Spleen (tissue), 11 donors: ENCODE measurements around the gene MED13L. TPM values are rescaled to one million over a fixed set of nuclear protein-coding genes. Genes with fewer than 3 reads are reported as not detected.
"Not testable (repeated sequence)": the region's sequence is repeated elsewhere in the genome, so short reads cannot be mapped to it uniquely, and the experiment has no call there.

ENCODE experiments used
- DNase-seq: peaks from one replicate; pipeline ENCODE4 v3.0.0-alpha.2; 2020
- H3K27ac ChIP-seq, 8 donors: fragments of 200-600 bp; sonication (generic) in 7 of 8; 1 replicate in 4 of 8; 2 replicates in 4 of 8; pipeline versions ENCODE4 v1.5.0 to v1.8.0; 2016 to 2021; ENCODE audit warnings: inconsistent platforms in 4 of 8, mild to moderate bottlenecking in 4 of 8, moderate library complexity in 1 of 8
- H3K27me3 ChIP-seq, 7 donors: fragments of 200-600 bp; sonication (generic) in 6 of 7; replicated peaks in 1 of 7; 1 replicate in 4 of 7; 2 replicates in 3 of 7; pipeline versions ENCODE4 v1.5.0 to v1.8.0; 2016 to 2021; ENCODE audit warnings: inconsistent platforms in 3 of 7, mild to moderate bottlenecking in 1 of 7
- H3K36me3 ChIP-seq, 6 donors: fragments of 200-600 bp; sonication (generic) in 5 of 6; 1 replicate in 4 of 6; 2 replicates in 2 of 6; pipeline versions ENCODE4 v1.5.0 to v1.8.0; 2016 to 2021; ENCODE audit warnings: inconsistent platforms in 2 of 6
- H3K4me1 ChIP-seq, 6 donors: fragments of 200-600 bp; sonication (generic) in 5 of 6; 1 replicate in 3 of 6; 2 replicates in 3 of 6; pipeline versions ENCODE4 v1.5.0 to v1.8.0; 2016 to 2021; ENCODE audit warnings: inconsistent platforms in 3 of 6
- H3K4me3 ChIP-seq, 8 donors: fragments of 200-600 bp; sonication (generic) in 7 of 8; 1 replicate in 4 of 8; 2 replicates in 4 of 8; pipeline versions ENCODE4 v1.5.0 to v1.8.0; 2016 to 2021; ENCODE audit warnings: inconsistent platforms in 4 of 8, mild to moderate bottlenecking in 4 of 8, moderate library complexity in 2 of 8
- H3K9me3 ChIP-seq, 8 donors: fragments of 200-600 bp; sonication (generic) in 7 of 8; 1 replicate in 4 of 8; 2 replicates in 4 of 8; pipeline versions ENCODE4 v1.5.0 to v1.8.0; 2016 to 2021; ENCODE audit warnings: inconsistent platforms in 4 of 8
- POLR2A ChIP-seq, 3 donors: fragments of 450-650 bp; IDR thresholded peaks; one replicate each; pipeline ENCODE4 v1.5.1; 2017; ENCODE audit warnings: antibody characterized with exemption in 3 of 3, mild to moderate bottlenecking in 1 of 3
- POLR2AphosphoS5 ChIP-seq, 3 donors: sonication (generic); formaldehyde crosslinking; IDR thresholded peaks; one replicate each; pipeline ENCODE4 v1.5.1; 2017; ENCODE audit warnings: antibody characterized with exemption in 3 of 3
- WGBS, 5 donors: extraction: QIAGEN DNeasy Blood & Tissue Kit in 3 of 5; methylation state at CpG; one replicate each; pipeline versions ENCODE4 v1.1.5 to v1.1.7; 2013 to 2018; 5-methylcytosine and 5-hydroxymethylcytosine counted together
- intact Hi-C: fragments of 100-400 bp; cut with DNase I; formaldehyde crosslinking; loops from one replicate; pipeline ENCODE4 v1.15.0; 2023; ENCODE audit warnings: low total_unique reads
- polyA plus RNA-seq, 3 donors: library from polyadenylated mRNA; stranded (reverse); fragments of 200-250 nt; gene quantifications; one replicate each; pipeline ENCODE4 v1.2.1, GENCODE V29; 2013
- total RNA-seq, 7 donors: library from RNA; depleted of rRNA in 3 of 7; stranded (reverse); fragments of >200 nt in 3 of 7; fragmentation: NEBNext Ultra II Directional in 4 of 7; extraction: Animal tissue kit (Norgen Biotek cat#: 25700) in 4 of 7; gene quantifications; one replicate each; pipeline versions ENCODE4 v1.1.0 to v1.2.1, GENCODE V29; 2016 to 2021
- TF ChIP-seq, protein P1 (sequence below), 11 experiments: fragments of 200-600 bp in 7 of 11; fragments of 450-650 bp in 4 of 11; sonication (generic) in 4 of 11; IDR thresholded peaks in 8 of 11; conservative IDR thresholded peaks in 3 of 11; 1 replicate in 7 of 11; 2 replicates in 4 of 11; pipeline versions ENCODE4 v1.4.0 to v1.8.0; 2016 to 2021; ENCODE audit warnings: antibody characterized with exemption in 11 of 11, inconsistent platforms in 4 of 11, mild to moderate bottlenecking in 1 of 11
- donor health status: healthy with polysubstance abuse.
- donor health status: DM: no; HTN: no; CAD: no; lungs with moderate emphysema.
- donor health status: DM: no; HTN: no; CAD: no.
- donor health status: Bipolar disorder and iron deficiency.
- donor health status: healthy.
- donor health status: DM: no; HTN: no; CAD: no.
- donor health status: DM: yes; HTN: yes; CAD: no.

MED13L gene
- total and polyA plus RNA-seq, 10 donors, result 13.4 to 255 (median 185) TPM

DNA sequence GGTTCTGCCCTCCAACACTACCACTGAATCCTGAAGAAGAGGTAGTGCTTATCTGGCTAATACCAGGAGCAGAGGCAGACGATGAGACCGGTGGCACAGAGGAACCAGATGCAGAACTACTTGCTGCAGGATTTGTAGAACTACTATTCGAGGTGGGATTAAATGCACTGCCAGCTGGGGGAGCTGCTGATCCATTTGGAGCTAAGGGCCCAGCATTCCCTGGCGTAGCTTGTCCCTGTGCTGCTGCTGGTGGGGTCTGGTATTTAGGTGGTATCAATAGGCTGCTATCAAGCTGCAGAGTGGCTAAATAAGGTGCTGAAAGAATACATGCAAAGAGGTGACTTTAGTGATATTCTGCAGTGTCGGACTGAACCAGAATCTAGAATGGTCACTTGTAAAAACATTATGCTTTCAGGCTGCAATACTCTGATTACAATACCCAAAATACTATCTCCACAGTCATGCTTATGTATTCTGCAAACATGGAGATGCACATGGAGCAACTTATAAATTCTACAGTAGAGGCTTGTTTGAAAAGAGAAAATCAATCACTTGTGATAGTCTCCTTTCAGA, 294.2 kb downstream of the MED13L start:
- peaks cover 2 to 8% (median 4%) of the 10 kb centered on the region in 6 donors for H3K4me1 ChIP-seq
- H3K27ac ChIP-seq, result no peak overlapping the region
- no peak overlapping the region for H3K4me3 ChIP-seq
- H3K9me3 ChIP-seq, result no peaks in the 10 kb centered on the region
- H3K36me3 ChIP-seq, result peaks cover 4 to 100% (median 85%) of the 10 kb centered on the region in 6 donors
- no peak for DNase-seq
- intact Hi-C loops, result loop anchor here (10.0 kb wide), 1 partner anchor 711 kb away; no protein-coding TSS in a partner anchor
- TF ChIP-seq POLR2AphosphoS5 (IDR thresholded peaks at IDR 0.05), result no peak
- TF ChIP-seq, protein P1, sequence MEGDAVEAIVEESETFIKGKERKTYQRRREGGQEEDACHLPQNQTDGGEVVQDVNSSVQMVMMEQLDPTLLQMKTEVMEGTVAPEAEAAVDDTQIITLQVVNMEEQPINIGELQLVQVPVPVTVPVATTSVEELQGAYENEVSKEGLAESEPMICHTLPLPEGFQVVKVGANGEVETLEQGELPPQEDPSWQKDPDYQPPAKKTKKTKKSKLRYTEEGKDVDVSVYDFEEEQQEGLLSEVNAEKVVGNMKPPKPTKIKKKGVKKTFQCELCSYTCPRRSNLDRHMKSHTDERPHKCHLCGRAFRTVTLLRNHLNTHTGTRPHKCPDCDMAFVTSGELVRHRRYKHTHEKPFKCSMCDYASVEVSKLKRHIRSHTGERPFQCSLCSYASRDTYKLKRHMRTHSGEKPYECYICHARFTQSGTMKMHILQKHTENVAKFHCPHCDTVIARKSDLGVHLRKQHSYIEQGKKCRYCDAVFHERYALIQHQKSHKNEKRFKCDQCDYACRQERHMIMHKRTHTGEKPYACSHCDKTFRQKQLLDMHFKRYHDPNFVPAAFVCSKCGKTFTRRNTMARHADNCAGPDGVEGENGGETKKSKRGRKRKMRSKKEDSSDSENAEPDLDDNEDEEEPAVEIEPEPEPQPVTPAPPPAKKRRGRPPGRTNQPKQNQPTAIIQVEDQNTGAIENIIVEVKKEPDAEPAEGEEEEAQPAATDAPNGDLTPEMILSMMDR (IDR thresholded peaks at IDR 0.05 in 8 of 11, conservative IDR thresholded peaks at IDR 0.05 in 3 of 11), result no peak
- no peak for TF ChIP-seq POLR2A (IDR thresholded peaks at IDR 0.05)
- 85 to 89% (median 86%) methylated on average over 5 of the region's 5 CpGs for WGBS, 5 donors
- H3K27me3 ChIP-seq, result no peaks in the 10 kb centered on the region

DNA sequence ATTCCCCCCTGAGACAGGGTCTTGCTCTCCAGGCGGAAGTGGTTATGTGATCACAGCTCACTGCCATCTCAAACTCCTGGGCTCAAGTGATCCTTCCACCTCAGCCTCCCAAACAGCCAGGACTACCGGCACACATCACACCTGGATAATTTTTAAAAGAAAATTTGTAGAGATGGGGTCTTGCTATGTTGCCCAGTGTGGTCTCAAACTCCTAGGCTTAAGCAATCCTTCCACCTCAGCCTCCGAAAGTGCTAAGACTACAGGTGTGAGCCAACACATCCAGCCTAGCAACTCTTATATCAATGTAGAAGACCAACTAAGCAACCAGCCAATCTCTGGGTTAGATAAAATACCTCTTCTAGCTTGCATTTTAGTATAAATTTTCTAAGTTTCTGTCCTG, 297.2 kb downstream of the MED13L start:
- peaks cover 4 to 100% (median 71%) of the 10 kb centered on the region in 6 donors for H3K36me3 ChIP-seq
- no peaks in the 10 kb centered on the region for H3K9me3 ChIP-seq
- intact Hi-C loops, result loop anchor here (10.0 kb wide), 1 partner anchor 714 kb away; no protein-coding TSS in a partner anchor
- no peaks in the 10 kb centered on the region for H3K4me1 ChIP-seq
- no peak for TF ChIP-seq POLR2AphosphoS5 (IDR thresholded peaks at IDR 0.05)
- TF ChIP-seq POLR2A (IDR thresholded peaks at IDR 0.05), result no peak
- TF ChIP-seq, protein P1 (IDR thresholded peaks at IDR 0.05 in 8 of 11, conservative IDR thresholded peaks at IDR 0.05 in 3 of 11), result no peak
- no peak overlapping the region for H3K4me3 ChIP-seq
- no peaks in the 10 kb centered on the region for H3K27me3 ChIP-seq
- WGBS, 5 donors, result 96 to 99% (median 96%) methylated on average over 3 of the region's 3 CpGs
- DNase-seq, result no peak
- H3K27ac ChIP-seq, result no peak overlapping the region

DNA sequence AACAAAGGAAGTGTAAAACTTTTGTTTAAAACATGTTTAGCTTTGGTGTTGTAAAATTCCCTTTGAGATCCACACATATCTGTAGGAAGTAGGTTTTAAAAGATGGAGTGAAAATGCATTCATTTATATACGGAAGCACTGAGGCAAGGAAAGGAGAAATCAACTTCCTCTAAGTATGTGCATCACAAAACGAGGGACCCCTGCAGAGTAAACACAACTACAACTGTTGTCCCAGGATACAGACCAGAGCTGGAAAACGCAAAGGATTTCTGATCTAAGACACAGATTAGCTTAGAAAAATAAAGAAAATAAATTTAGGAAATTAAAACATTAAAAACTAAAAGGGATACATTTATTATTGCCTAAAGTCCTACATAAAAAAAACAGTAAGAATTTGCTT, 297.6 kb downstream of the MED13L start:
- TF ChIP-seq POLR2A (IDR thresholded peaks at IDR 0.05) (no peak), POLR2AphosphoS5 (IDR thresholded peaks at IDR 0.05) (no peak)
- TF ChIP-seq, protein P1 (IDR thresholded peaks at IDR 0.05 in 8 of 11, conservative IDR thresholded peaks at IDR 0.05 in 3 of 11), result no peak
- 77 to 86% (median 79%) methylated on average over 3 of the region's 3 CpGs for WGBS, 5 donors
- H3K27ac ChIP-seq, result no peak overlapping the region
- DNase-seq, result no peak
- H3K4me1 ChIP-seq, result no peaks in the 10 kb centered on the region
- H3K27me3 ChIP-seq, result no peaks in the 10 kb centered on the region
- H3K4me3 ChIP-seq, result no peak overlapping the region
- no peaks in the 10 kb centered on the region for H3K9me3 ChIP-seq
- intact Hi-C loops, result loop anchor here (10.0 kb wide), 1 partner anchor 715 kb away; no protein-coding TSS in a partner anchor
- peaks cover 4 to 100% (median 74%) of the 10 kb centered on the region in 6 donors for H3K36me3 ChIP-seq

DNA sequence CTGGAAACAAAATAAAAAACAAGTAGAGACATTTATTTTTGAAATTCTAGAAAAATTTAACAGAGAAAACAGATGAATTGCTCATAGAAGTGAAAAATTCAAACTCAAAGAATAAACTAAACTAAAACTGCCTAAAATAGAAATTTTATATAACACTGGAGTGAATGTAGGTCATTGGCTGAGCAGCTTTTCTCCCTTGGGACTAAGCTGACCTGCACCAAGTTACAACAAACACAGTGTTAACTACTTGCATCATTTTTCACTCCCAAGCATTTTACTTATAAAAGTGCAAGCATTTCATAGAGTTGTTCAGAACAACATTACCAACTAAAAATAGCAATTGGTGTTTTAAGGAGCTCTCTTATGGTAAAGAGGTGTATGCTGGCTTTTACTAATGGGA, 298.1 kb downstream of the MED13L start:
- no peak overlapping the region for H3K27ac ChIP-seq

DNA sequence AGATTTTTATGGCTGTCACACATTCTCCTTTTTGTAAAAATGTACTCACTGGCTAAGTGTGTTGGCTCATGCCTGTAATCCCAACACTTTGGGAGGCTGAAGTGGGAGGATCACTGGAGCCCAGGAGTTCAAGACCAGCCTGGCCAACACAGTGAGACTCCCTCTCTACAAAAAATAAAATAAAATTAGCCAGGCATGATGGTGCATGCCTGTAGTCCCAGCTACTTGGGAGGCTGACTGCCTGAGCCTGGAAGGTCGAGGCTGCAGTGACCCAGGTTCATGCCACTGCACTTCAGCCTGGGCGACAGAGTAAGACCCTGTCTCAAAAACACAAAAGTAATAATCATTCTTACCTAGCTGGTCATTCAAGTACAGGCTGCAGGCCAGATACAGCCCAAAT, 300.7 kb downstream of the MED13L start:
- H3K4me3 ChIP-seq, H3K4me1 ChIP-seq, H3K27me3 ChIP-seq, H3K9me3 ChIP-seq, DNase-seq, H3K27ac ChIP-seq, intact Hi-C loops: not testable (repeated sequence)
- peaks cover 4 to 100% (median 70%) of the 10 kb centered on the region in 6 donors for H3K36me3 ChIP-seq
- WGBS, 5 donors, result 95 to 100% (median 97%) methylated on average over 2 of the region's 2 CpGs

More for the DNA sequence above, 298.1 kb downstream of the MED13L start:
- H3K9me3 ChIP-seq, result no peaks in the 10 kb centered on the region
- TF ChIP-seq, protein P1 (IDR thresholded peaks at IDR 0.05 in 8 of 11, conservative IDR thresholded peaks at IDR 0.05 in 3 of 11), result no peak
- TF ChIP-seq POLR2AphosphoS5 (IDR thresholded peaks at IDR 0.05), result no peak
- no peak for TF ChIP-seq POLR2A (IDR thresholded peaks at IDR 0.05)
- no peaks in the 10 kb centered on the region for H3K4me1 ChIP-seq
- intact Hi-C loops, result no loop called here
- H3K4me3 ChIP-seq, result no peak overlapping the region
- peaks cover 4 to 100% (median 75%) of the 10 kb centered on the region in 6 donors for H3K36me3 ChIP-seq
- H3K27me3 ChIP-seq, result no peaks in the 10 kb centered on the region
- DNase-seq, result no peak
